BJ (cell line): ENCODE data around the gene FIBP. TPM values are rescaled to one million over a fixed set of nuclear protein-coding genes. Genes with fewer than 3 reads are reported as not detected.

Source experiments
- CTCF ChIA-PET: fragments of 350-600 bp; formaldehyde crosslinking; extraction: SDS; loops from one replicate; lab custom pipeline; 2021; ENCODE audit warnings: antibody characterized with exemption, inconsistent platforms; lab: Yijun Ruan, JAX
- POLR2A ChIA-PET: fragments of 300-600 bp; sonication (Branson Sonifier 250); formaldehyde crosslinking; extraction: SDS; loops from one replicate; lab custom pipeline; 2021; ENCODE audit warnings: antibody characterized with exemption; lab: Charles Lee
- DNase-seq: peaks from one replicate; pipeline ENCODE4 v3.0.0-alpha.2; 2011; ENCODE audit warnings: low read depth
- H3K27me3 ChIP-seq: 2 replicates; pipeline ENCODE4 v1.6.0; 2011; ENCODE audit warnings: low read length; ENCODE audit not compliant: control insufficient read depth, insufficient read depth
- H3K36me3 ChIP-seq: 2 replicates; pipeline ENCODE4 v1.5.1; 2011; ENCODE audit warnings: low read length; ENCODE audit not compliant: control insufficient read depth, insufficient read depth
- H3K4me3 ChIP-seq: 2 replicates; pipeline ENCODE4 v1.5.1; 2011; ENCODE audit warnings: low read depth, mild to moderate bottlenecking, control low read depth, low read length
- CTCF ChIP-seq: IDR thresholded peaks from 2 replicates; pipeline ENCODE4 v1.5.1; 2011; ENCODE audit warnings: low read depth, mild to moderate bottlenecking, control low read depth, inconsistent platforms, low read length, moderate library complexity; ENCODE audit not compliant: insufficient read depth
- polyA plus RNA-seq: library from polyadenylated mRNA; depleted of rRNA; stranded (reverse); fragments of >200 nt; gene quantifications from 2 replicates; pipeline ENCODE4 v1.2.3, GENCODE V29; 2011

The FIBP gene
- polyA plus RNA-seq, 1 experiment: 199 TPM

DNA sequence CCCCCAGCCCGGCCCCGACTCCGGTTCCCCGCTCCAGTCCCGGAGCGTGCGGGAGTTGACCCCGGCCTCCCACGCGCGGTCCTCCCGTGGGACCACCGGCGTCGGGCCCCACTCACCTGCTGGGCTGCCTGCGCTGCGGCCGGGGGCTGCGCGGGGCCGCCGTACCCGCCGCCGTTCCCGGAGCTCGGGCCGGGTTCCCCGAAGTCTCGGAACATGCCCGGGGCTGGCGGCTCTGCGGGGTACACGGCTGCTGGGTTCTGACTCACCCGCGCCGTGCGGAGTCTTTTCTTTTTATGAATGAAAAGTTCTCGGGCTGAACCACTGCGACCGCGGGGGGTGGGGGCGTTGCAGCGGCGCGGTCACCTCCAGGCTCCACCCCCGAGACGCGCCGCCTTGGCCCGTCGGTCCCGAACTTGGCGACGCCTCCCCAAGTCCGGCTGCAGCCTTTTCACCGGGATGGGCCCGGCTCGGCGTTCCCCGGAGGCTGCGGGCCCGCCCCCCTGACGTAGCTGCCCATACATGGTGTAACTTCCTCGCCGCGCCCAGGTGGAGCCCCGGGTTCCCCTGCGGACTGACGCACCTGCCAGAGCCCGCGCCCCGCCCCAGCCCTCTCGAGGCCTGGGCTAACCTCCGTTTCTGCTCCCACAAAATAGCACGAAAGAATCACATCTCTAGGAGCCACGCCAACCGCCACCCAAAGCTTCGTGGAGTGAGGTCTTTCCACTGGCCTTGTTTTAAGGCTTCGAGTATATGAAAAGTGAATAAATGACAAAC is 12.0 kb upstream of the FIBP start, which contains the start of gene FOSL1:
FOSL1 (minus strand) TSS at position 264 of the 774 bp plus-strand sequence; CDS start at position 215, 49 bp downstream.
- ChIA-PET CTCF (interaction anchor here (0.8 to 11.3 kb wide), 5 partner anchors 11 to 189 kb away, joined by 3 to 130 read pairs (median 3); partner anchors contain the start of genes CCDC85B, FIBP and KAT5), POLR2A (interaction anchor here (0.6 to 1.8 kb wide), 5 partner anchors 10 to 401 kb away, joined by 3 to 19 read pairs (median 3); partner anchors contain the start of genes CCDC85B and MALAT1)
- Histone ChIP-seq H3K4me3 (peak within 1 kb of the TSS; percentile 86), H3K36me3 (peaks cover 3% of the 10 kb centered on the region), H3K27me3 (no peaks in the 10 kb centered on the region)
- peak; percentile 82 for DNase-seq
- TF ChIP-seq CTCF: no peak

DNA sequence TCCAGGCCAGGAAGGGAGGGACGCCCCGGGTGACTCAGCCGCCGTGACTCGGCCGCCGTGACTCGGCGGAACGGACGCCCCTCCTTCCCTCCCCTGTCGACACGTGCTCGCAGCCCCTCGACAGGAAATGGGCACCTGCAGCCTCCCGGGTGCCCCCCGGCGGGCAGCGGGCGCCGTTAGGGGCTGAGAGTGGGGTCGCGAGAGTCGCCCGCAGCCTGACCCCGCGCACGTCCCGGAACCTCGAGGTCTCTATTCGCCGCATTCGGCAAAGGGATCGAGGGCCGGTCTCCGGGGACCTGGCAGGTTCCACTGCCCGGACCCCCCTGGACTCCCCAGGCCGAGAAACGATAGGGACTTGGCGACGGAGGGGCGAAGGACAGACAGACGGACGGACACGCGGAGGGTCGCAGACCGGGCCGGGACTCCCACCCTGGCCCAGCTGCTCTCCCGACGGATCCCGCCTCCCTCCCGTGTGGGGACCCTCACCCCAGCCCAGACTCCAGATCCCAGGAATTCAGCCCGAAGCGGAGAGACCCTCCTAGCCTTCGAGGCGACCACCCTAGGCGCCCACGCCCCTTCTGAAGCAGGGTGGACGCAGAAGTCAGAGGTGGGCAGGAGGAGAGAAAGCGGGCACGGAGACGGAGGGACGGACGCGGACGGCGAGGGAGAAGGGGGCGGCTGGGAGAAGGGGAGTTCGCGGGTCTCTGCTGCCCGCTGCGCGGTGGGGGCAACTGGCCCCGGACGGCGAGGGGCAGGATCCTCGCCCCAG is 11.3 kb upstream of the FIBP start:
- CTCF ChIA-PET: interaction anchor here (0.9 to 11.3 kb wide), 5 partner anchors 12 to 28 kb away, joined by 3 to 130 read pairs (median 3); partner anchors contain the start of genes CCDC85B and FIBP
- no peak for TF ChIP-seq CTCF
- H3K27me3 ChIP-seq: no peaks in the 10 kb centered on the region
- peak overlapping the region; percentile 86 for H3K4me3 ChIP-seq
- POLR2A ChIA-PET: interaction anchor here (1.8 kb wide), 1 partner anchor 9 kb away, joined by 19 read pairs; the partner anchor contains the start of gene CCDC85B
- peaks cover 3% of the 10 kb centered on the region for H3K36me3 ChIP-seq
- no peak for DNase-seq

GRCh38 chr11:65898656-65899355 is 10.5 kb upstream of the FIBP start:
- ChIA-PET POLR2A (interaction anchor here (0.5 to 1.8 kb wide), 5 partner anchors 8 to 1524 kb away, joined by 3 to 19 read pairs (median 3); partner anchors contain the start of genes CCDC85B and FIBP), CTCF (interaction anchor here (0.9 to 11.3 kb wide), 4 partner anchors 12 to 27 kb away, joined by 3 to 130 read pairs (median 5); partner anchors contain the start of genes CCDC85B and FIBP)
- no peak for DNase-seq

GRCh38 chr11:65897020-65897471 is 8.8 kb upstream of the FIBP start:
- peaks cover 7% of the 10 kb centered on the region for H3K36me3 ChIP-seq
- no peak for DNase-seq
- H3K27me3 ChIP-seq: no peaks in the 10 kb centered on the region
- CTCF ChIA-PET: interaction anchor here (1.9 to 11.3 kb wide), 3 partner anchors 10 to 37 kb away, joined by 5 to 130 read pairs (median 7); partner anchors contain the start of genes CCDC85B and FIBP
- POLR2A ChIA-PET: no interaction called here
- no peak for TF ChIP-seq CTCF
- H3K4me3 ChIP-seq: no peak overlapping the region

More at GRCh38 chr11:65898656-65899355, 10.5 kb upstream of the FIBP start:
- Histone ChIP-seq H3K4me3 (peak overlapping the region; percentile 86), H3K36me3 (peaks cover 3% of the 10 kb centered on the region), H3K27me3 (no peaks in the 10 kb centered on the region)
- TF ChIP-seq CTCF: no peak
